Stimulated activated CD4-positive, alpha-beta T cell treated with anti-CD3 and anti-CD28 coated beads, TNF-alpha, amount 100 ng/mL, for 48 hours (primary cell): ENCODE measurements around the gene MRPL36.
"Not testable (repeated sequence)": the region's sequence is repeated elsewhere in the genome, so short reads cannot be mapped to it uniquely, and the experiment has no call there.

ENCODE experiments used
- DNase-seq, 3 donors: peaks; one replicate each; pipeline ENCODE4 v3.0.0-alpha.2; 2020; ENCODE audit warnings: low read depth in 3 of 3

Gene MRPL36

DNA sequence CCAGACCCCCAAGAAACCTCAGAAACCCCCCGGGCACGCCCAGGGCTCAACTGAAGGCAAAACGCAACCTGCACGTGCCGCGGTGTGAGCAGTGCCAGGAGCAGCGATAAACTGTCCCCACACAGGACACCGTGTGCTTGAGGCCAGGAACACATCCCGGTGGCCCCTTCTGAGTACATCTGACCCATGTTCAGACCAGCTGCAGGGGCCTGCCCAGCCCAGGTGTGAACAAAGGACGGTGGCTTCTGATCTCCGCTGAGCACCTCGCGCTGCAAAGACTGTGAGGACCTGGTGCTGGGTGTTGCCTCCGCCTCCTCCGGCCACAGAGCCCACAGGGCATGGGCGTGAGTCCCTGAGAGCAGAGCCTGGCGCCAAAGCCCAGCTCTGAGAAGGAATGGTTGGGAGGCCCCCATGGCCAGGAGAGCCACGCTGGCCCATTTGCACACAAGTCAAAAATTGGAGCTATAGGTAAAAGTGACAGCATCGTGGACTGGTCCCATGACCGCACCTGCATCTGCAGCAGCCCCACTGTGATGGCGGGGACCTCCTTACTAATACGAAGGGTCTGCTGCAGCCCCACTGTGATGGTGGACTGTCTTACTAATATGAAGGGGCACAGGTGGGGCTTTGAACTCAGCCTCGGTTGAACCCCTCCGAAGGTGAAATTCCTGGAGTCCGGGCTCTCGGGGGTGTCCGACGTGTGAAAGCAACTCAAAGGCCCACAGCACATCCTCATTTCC lies 33.0 kb upstream of the MRPL36 start:
- DNase-seq = no peak

DNA sequence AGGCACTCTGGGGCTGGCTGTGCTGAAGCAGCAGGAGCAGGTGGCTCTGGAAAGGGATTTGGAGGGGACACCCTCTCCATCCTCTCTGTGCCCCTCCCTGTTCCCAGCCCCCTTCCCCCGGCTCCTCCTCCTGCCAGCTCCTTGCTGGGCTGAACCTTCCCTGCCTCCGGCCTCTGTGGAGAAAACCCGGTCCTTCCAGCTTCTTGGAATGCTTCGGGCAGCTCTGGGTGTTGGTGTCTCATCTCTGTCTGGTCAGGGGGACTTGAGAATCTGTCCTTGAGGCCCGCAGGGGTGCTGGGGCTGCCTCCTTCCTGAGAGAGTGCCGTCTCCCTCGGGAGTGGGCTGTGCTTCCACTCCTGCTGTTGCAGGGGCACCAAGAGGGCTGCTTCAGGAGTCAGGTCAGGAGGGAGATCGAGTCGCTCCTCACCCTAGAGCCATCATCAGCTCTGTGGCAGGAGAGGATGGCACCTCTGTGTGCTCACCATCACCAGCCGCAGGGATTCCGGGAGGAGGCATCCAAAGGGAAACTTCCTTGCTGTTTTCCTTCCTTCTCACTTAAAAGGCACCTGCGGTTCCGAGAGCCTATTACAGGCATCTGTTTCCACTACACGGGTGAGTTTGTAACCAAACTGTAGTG lies 32.2 kb upstream of the MRPL36 start:
- DNase-seq = no peak

DNA sequence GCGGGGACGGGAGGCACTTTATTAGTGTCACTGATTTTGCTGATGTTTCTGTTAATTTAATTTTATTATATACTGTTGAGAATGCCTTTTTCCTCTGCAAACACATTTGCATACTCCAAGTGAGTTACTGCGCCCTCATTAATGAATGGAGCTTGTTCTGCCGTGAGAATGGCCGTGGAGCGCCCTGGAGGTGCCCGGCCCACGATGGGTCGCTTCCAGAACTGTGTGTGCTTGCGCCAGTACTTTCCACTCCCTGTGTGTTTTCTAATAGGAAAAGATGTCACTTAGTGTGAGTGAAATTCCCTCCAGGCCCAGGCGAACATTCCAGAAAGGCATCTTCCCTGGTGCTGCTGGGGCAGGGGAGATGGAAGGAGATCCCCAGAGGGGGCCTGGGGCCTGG lies 31.6 kb upstream of the MRPL36 start:
- no peak for DNase-seq

DNA sequence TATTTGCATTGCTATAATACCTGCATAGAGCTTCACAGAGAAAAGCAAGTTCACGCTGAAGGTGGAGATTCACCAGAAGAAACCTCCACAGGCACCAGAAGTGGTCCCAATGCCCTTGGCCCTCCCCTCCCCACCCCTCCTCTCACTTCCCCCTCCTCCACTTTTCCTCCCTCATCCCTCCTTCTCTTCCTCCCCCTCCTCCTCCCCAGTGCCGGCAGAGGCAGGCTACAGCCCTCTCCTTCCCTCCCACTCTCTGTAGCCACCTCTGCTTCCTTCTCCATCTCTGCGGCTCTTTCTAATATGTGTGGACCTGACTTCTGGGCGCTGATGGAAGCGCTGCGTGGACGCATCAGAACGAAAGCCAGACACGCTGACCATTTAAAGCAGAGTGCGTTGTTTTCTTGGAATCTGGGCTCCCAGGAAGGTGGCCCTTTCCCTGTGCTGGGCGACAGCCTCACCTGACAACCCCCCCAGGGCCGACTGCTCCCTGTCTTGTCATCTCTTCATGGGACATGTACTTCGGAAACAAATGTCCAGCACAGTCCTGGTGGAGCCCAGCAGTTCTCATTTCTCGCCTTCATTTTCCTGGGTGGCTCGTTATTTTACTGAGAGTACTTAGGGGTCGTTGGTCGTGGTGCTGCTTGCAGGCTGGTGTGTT lies 31.1 kb upstream of the MRPL36 start:
- no peak for DNase-seq

DNA sequence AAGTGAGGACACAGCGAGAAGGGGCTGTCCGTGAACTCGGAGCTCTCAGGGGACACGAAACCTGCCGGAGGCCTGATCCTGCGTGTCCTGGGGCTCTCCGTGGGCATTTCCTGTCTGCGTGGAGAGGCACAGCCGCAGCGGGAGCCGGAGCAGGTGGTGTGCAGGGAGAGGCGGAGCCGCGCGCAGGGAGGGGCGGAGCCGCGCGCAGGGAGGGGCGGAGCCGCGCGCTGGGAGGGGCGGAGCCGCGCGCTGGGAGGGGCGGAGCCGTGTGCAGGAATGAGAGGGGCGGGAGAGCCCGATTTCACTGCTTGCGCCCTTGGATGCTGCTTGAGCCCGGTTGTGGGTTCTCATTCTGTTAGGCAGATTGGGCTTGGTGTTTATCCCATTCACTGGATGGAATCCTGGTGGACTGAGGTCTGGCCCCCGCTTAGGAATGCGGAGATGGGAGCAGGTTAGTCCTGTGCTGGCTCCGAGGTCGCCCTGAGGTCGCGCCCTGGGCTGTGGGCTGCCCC lies 28.3 kb upstream of the MRPL36 start:
- DNase-seq = peak in 1 of 3 donors; percentile 4

DNA sequence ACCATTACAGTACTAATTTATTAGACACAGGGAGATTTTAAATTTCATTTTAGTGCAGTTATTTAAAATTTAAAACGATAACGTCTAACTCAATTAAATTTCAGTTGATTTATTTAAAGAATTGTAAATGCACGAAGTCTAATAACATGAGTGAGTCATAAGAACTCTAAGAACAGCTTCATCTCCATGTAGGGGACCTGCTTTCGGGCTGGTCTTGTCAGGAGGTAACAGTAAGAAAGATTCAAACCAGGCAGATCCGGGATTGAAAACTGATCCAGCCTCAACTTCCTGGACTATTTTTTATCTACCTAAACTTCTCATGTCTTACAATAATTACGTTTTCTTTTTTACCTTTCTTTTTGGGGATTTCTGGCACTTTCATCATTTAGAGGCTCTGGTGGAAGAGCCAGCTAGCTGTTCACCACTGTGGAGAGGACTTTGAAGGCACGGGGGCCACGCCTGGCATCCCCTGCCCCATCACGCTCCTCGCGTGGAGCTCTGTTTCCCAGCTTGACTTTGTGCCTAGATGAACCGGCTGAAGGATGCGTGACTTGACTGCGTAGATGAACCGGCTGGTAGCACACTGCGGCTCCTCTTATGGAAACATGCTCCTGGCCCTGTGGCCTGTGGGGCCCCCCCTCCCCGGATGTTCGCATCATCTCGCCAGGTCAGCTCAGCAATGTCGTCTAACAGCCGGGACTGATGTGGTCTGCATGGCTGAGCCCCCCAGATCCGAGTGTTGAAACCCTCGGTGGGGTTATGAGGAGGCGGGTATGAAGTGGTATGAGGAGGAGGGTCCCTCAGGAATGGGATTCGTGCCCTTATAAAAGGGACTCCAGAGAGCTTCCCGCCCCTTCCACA lies 27.6 kb upstream of the MRPL36 start:
- DNase-seq = no peak

DNA sequence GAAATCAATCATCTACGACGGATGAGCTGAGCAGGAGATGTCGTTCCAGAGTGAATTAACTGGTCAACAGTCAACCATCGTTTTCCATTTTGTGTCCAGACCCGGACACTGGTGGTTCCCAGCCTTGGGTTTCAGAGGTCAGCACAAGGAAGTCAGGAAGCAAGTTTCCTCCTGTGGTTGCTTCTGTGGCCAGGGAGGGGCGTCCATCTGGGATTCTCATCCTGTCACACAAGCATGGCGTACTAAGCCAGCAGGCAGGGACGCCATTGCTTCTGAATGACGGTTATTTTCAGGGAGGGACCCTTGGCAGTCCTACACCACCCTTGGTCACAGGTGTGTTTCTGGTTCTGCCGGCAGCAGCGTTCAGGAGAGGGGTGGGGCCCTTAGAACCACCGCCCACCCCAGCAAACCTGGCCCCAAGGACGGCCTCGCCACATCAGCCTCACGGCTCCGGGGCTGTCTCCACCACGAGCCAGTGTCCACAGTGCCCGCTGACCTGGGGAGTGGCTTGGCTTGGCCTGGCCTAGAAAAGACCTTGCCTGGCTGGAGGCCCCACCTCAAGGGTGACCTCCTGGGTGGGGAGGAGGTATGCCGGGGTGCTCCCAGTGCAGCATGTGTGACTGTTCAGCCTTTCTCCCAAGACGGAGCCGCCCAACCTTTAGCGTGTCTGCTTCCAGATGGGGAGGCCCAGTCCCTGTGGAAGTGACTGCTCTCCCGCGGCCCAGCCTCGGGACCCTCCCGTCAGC lies 26.8 kb upstream of the MRPL36 start:
- DNase-seq = no peak

DNA sequence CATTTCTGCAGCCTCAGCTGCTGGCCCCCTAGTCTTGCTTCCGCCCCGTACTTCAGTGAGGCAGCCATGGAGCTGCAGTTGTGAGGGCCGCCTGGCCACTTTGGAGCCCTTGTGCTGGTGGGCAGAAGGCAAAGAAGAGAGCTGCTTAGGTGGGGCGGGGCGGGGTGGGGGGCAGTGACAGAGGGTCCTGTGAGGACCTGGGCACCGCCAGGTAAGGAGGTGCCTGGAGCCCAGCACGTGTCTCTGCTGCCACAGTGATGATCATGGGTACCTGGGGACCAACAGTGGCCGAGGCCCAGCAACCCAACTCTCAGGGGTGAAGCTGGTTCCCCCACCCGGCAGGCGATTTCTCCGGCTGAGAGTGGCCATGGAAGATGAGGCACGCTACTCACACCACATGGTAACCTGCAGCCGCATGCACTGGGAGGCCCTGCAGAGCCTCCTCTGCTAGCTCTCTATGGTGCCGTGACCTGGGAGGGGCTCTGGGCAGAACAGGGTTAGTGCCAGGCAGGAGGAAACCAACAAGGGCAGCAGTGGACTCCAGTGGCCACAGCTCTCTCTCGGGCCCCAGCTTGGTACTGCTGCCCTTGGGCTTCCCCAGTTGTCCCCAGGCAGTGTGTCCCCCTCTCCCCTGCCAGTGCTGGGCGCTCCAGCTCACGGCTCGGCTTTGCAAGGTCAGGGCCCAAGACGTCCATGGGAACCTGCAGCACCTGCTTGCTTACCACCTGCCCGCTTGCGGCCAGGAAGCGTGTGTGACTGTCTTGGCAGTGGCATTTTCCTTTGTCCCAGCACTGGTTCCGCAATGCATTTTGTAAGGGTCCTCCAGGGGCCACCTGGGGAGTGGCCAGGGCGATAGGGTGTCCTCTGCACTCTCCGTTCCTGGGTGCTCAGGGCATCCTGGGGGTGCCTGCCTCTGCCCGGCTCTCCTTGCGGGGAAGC lies 25.5 kb upstream of the MRPL36 start:
- DNase-seq = no peak

DNA sequence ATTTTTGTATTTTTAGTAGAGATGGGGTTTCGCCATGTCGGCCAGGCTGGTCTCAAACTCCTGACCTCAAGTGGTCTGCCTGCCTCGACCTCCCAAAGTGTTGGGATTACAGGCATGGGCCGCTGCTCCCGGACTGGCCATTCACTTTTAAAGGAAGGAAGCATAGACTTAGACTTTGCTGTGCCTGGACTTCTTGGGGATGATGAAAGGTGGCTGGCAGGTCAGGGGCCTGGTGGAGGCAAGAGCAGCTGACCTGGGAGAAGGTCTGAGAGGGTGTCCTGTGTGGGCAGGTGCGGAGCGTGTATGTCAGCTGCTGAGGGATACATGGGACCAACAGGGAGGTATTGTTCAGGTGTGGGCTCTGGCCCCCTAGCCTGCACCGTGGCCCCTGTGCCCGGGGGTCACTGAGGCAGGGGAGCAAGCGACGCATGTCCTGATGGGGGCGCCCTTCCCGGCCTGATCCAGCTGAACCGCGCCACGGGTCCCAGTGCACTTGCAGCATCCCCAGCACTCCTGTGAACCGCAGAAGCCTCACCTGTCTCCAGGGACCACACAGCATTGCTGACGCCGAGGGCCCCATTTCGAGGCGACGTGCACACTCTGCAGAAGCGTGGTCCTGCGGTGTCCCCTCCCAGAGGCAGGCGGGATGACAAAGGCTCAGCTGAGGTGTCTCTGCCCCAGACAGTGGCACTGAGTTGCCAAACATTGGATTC lies 24.6 kb upstream of the MRPL36 start:
- DNase-seq = no peak

DNA sequence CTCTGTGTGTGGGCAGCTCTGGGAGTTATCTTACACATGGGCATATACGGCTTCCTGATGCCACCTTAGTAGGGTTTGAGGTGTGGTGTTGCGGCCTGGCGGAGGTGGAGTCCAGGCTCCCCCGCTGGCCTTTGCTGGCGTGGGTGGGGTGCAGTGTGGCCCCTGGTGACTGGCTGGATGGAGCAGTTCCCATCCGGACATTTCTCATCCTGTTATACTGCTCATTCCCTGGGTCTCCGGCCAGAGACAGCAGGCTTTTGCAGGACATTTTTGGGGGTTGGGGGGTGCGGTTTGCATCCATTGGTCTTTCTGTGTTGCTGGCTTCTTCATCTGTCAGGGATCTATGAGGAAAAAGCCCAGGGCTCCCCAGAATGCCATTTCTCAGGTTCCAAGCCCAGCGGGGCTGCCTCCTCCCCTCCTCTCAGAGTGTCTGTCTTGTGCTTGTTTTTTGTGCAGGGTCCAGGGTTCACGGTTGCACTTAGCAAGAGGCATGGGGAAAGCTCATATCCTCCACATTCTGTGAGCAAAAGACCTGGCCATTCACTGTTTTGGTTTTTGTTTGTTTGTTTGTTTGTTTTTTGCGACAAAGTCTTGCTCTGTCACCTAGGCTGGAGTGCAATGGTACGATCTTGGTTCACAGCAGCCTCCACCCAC lies 23.9 kb upstream of the MRPL36 start:
- DNase-seq = no peak

DNA sequence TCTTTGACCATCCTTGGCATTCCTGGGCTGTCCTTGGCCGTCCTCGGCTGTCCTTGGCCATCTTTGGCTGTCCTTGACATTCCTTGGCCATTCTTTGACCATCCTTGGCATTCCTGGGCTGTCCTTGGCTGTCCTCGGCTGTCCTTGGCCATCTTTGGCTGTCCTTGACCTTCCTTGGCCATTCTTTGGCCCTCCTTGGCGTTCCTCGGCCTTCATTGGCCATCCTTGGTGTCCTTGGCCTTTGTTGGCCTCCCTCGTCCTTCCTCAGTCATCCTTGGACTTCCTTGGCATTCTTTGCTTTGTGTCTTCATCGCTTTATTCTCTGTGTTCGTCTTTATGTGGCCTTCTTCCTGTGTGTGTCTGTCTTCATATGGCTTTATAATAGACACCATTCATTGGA lies 22.2 kb upstream of the MRPL36 start:
- no peak for DNase-seq

DNA sequence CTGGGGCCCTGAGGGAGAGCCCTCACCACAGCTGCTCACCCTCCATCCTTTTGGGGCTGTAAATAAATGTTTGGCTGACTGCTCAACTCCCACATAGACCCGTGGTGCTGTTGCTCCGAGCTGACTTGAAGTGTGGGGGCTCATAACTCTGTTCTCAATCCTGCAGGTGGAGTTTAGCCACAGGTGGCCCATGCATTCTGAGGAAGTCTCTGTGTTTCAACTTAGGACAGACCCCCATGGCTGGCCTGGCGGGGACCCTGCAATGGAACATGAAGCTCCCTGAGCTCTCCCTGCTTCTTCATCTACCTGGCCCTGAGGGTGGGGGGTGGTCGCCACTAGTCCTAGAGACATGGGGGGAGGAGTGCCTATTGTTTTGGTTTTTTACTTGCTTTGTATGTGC lies 21.3 kb upstream of the MRPL36 start:
- no peak for DNase-seq

DNA sequence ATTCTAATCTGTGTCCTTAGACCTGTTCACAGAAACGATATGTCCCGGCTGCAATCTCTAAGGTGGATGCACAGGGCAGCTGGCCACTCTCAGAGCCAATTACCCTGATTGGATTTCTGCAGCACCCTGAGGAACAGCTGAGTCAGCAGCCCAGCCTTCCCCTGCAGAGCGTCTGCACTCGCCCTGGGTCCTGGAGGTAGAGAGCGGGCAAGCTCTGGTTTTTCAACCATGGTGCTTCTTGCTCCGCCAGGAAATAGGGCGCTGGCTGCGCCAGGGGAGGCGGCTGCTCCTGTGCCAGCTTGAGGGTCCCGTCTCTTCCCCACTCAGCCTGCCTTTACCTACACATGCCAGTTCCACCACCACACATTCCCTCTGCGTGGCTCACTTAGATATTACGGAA lies 20.7 kb upstream of the MRPL36 start:
- DNase-seq = no peak

DNA sequence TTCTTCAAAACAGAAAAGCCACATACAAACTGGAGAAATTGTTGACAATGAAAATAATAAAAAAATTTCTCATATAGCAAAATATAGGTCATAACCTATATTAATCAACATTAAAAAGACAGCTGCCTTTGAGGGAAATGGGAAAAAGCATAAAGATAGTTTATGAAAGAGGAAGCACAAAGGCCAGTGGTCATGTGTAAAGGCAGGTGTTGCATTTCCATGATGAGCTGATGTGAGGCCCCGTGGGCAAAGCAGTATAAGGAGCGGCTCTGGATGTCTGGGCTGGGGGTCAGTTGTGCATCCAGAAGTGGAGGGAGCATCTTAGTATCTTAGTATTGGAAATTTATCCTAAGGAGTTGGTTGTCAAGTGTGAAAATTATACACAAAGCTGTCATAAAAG lies 19.8 kb upstream of the MRPL36 start:
- no peak for DNase-seq

DNA sequence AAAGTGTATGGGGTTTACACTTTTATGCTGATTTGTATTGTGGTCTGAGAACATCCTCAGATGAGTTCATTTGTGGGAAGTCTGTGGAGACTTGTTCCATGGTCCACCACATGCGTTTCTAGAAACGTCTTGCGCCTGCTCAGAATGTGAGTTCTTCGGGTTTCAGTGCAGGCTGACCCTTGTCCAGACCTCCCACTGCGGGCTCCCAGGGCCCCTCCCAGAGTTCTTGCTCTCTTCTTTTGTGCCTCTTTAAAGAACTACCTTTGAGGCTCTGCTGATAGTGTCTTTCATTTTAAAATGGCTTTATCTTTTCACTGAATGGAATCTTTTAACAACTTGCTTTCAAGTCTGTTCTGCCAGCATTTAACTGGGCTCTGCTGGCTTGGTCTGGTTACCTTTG lies 19.1 kb upstream of the MRPL36 start:
- no peak for DNase-seq

DNA sequence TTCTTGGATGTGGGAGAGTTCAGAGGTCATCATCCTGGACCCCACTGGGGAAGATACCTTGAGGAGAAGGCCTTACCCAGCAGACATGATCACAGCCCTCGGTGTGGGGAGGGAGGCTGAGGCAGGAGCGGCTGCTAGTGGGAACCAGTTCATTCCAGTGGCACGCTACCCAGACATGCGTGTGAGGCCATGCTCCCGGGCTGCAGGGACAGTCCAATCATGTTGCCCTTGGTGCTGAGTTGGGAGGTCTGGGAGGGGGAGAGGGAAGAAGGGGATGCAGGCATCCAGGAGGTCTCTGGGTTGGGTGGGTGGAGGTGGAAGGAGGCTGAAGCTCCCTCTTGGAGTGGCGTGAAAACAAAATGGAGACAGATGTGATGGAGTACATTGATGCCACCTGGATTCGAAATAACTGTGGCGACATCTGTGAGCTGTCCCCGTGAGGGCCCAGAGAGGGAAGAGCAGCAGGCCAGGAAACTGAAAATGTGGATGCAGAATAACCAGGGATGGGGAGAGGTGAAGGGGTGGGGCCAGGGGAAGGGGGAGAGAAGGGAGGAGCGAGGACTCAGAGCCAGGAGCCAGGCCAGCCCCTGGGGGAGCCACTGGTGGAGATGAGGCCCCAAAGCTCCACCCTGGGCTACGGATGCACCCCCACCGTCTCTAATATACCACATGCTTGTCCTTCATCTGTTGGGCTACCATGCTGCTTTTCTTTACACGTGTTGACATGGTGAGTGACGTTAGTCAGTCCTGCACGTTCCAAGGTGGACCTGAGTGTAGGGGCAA lies 17.8 kb upstream of the MRPL36 start:
- no peak for DNase-seq

DNA sequence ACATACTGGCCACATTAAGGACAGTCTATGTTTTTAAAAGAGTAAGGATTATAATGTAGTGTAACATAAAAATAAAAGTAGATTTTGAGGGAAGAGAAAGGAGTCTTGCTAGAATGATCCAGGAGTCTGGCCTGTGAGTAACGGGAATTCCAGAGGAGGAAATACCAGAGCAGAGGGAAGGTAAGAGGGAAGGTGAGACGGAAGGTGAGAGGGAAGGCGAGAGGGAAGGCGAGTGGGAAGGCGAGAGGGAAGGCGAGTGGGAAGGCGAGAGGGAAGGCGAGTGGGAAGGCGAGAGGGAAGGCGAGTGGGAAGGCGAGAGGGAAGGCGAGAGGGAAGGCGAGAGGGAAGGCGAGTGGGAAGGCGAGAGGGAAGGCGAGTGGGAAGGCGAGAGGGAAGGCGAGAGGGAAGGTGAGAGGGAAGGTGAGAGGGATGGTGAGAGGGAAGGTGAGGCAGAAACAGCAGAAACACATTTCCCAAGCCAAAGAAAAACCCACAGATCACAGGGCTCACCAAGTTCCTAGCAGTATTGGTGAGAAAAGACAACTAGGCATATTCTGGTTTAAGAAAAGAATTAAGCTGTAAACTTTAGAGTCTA lies 17.0 kb upstream of the MRPL36 start:
- not testable (repeated sequence) for DNase-seq

DNA sequence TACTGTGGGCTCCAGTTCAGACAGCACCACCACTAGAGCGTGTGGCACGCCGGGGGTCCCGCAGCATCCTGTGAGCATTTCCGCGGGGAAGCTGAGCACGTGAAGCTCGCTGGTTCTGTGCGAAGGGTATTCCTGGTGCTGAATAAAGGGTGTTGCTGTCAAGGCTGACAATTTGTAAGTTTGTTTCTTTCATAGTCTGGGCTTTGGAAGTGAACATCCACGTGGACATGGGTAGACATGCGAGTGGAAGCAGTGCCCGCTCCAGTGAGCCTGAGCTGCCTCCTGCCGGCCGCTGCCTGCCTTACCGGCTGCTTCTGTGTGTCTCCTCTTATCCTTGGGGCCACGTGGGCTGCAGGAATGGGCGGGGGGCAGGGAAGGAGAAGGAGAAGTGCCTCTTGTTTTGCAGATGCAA lies 16.2 kb upstream of the MRPL36 start:
- no peak for DNase-seq
